GM19455 (cell line): ENCODE measurements around the gene FAM222A.

ENCODE experiments used
- ATAC-seq: cut with Tn5 transposase; IDR thresholded peaks from one replicate; pipeline ENCODE4 v1.9.1; 2021; ENCODE audit not compliant: unreplicated experiment

FAM222A gene

GRCh38 chr12:109770861-109771670, 57.4 kb downstream of the FAM222A start:
- no peak for ATAC-seq

DNA sequence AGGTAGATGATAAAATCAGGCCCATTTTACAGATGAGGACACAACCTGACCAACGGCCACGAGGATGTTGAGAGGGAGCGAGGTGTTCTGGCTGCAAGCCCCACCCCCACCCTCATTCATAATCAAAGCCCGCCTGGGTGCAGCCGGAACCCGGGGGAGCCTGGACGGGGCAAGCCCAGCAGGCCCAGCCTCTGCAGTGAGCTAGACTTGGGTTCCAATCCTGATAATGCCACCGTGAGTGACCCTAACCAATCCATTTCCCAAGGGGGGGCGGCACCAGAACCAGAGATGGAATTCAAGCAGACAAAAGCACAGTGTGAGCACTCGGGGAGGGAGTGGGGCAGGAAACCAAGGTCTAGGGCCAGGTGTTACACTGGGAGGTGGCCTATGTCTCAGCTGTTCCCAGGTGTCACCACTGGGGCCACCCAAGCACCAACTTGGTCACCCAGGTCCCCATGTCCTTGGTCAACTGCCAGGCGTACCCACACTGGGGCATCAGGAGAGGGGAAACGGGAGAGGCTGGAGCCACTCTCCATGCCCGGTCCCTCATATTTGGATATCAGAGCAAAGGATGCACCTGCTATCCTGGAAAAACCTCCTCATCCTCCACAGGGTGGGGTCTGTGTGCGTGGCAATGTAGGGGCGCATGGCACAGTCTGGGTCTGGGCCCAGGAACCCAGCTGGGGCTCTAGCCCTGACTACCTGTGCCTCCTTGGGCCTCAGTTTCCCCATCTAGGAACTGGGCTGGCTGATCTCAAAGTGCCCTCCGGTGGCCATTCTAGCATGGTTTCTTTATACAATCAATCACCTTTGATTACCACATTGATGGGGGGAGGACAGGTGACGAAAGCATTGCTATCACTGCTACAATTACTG, 58.4 kb downstream of the FAM222A start:
- ATAC-seq: no peak

- no peak for ATAC-seq
Observed at GRCh38 chr12:109772622-109773321, 59.1 kb downstream of the FAM222A start.

DNA sequence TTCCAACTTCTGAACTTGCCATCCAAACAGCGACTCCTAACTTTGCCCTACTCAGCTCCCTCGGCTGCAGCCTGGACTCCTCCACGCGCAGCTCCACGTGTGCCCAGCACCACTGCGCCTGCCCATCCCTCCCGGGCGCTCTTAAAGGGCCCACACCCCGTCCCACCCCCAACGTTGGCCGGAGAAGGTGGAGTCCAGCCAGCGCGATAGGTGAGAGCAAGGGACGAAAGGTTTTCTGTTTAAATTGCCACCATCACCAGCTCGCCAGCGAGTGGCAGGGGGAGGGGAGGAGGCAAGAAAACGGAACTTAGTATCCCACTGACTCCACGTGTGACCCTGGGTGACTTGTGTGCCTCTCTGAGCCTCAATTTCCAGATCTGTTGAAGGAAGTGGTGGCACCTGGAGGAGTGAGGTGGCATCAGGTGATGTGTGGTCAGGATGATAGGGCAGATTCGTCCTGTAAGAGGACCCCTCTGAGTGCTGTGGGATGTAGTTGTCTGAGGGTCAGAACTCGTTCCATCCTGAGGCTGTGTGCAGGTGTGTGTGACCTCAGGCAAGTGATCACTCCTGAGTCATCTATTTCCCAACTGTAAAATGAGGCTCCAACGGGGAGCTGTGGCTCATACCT, 59.9 kb downstream of the FAM222A start:
- no peak for ATAC-seq

DNA sequence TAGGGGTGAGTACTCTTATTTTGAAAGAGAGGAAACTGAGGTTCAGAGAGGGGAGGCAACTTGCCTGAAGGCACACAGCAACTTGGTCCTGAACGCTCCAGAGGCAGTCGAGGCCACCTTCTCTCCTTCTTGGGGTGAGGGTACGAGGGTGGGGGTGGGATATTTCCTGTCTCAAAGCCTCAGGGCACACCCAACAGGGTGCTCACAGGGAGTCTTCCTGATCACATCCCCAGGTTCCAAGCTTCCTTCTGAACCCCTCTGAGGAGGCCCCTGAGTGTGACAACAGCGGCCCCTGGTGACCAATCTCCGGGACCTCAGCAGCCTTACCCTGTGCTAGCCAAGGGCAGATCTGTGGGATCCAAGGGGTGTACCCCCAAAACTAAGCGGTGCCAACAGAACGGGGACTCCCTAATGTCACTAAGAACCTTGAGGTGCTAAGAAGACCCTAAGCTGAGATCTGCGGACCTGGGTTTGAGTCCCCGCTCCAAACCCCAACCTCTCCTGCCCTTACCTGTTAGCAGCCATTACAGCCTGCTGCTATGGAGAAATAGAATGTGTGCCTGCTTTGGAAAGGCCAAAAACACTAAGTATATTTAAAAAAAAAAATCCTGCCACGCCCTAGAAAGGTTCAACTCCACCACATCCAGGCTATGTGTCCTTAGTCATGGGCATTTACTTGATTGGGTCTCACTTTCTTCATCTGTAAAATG, 61.7 kb downstream of the FAM222A start:
- ATAC-seq: no peak

DNA sequence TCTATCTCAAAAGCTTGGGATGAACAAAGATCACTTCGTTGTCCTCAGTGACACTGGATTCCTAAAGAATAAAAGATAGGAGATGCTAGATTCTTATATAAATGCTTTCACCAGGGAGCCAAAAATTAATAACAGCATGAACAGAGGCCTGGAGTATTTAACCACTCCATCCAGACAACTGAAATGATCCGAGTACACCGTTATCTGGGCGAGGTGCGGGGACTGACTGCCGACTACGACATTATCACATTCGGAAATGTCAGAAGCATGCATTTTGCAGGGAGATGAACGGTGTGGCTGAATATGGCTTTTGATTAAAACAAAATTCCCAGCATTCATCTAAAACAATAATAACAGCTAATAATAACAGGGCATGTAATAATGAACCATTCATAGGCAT, 63.0 kb downstream of the FAM222A start:
- no peak for ATAC-seq

DNA sequence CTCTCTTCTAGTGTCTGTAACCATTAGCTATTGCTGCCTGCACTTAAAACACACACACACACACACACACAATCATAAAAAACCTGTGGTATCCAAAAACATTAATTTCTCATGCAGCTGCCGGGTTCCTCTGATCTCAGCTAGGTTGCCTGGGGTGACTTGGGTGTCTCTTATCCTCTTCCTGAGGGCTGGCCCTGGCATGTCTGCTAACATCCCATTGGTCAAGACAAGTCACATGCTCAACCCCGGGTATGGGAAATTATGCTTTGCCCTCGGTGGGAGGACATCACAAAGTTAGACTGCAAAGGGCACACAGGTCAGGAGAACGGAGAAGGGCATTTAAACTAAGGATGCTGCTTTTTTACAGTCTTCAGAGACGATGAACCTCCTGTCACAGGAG, 63.9 kb downstream of the FAM222A start:
- ATAC-seq: no peak

DNA sequence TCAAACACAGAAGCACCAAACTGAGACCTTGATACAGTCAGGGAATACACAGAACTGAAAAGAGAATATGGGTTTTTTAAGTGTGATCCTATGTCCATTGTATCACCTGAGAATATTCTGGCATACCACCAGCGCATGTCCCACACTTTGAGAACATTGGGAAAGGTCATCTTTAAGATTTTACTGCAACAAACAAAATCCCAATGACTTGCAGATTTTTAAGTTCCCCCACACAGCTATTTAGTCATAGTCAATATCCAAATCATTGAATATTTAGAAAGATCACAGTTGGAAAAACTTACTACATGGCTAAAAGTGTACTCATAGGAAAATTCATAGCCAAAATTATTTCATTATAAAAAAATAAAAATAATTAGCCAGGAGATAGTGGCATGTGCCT, 65.1 kb downstream of the FAM222A start:
- ATAC-seq: no peak

DNA sequence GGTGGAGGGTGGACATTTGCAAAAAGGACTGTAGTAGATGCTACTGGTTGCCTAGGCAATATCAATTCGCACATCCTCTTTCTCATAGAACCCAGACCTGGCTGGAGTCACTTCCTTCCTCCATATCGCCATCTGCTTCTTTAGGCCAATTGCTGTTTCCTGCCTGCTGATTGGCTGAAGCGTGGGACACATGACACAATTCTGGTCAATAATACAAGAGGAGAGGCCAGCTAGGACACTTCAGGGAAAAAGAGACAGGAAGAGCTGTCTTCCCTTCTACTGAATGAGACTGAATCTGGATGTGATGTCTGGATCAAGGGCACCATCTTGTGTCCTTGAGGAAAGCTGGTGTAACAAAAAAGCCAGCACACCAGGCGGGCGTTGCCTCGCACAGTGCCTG, 65.8 kb downstream of the FAM222A start:
- no peak for ATAC-seq

GRCh38 chr12:109781668-109782325, 68.2 kb downstream of the FAM222A start:
- no peak for ATAC-seq

DNA sequence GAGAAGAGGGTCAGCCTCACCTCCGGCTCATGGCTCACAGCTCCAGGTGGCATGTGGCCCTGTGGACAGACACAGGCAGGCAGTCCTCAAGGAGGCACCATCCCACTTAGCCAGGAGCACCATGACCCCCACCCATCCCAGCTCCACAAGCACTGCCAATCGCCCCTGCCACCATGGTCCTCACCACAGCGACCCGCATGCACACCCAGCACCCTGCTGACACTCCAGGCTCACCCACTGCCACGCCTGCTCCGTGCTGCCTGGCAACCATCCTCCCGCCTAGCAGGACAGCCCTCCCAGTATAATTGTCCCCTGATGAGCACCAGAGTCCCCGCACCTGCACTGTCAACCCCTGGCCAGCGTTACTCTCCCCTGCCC, 68.7 kb downstream of the FAM222A start:
- ATAC-seq: no peak

- no peak for ATAC-seq
Observed at GRCh38 chr12:109783135-109783964, 69.7 kb downstream of the FAM222A start.

DNA sequence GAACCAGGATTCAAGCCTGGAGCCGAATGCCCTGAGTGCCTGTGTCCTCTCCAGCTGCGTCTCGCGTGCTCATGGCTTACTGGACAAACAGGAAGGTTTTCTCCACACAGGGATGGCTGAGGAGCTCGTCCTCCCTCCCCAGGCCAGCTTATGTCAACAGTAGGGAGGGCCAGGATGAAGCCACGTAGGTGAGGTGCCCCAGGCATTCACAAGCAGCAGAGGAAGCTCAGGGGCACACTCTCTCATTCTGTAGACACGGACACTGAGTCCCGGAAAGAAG, 70.3 kb downstream of the FAM222A start:
- ATAC-seq: no peak

DNA sequence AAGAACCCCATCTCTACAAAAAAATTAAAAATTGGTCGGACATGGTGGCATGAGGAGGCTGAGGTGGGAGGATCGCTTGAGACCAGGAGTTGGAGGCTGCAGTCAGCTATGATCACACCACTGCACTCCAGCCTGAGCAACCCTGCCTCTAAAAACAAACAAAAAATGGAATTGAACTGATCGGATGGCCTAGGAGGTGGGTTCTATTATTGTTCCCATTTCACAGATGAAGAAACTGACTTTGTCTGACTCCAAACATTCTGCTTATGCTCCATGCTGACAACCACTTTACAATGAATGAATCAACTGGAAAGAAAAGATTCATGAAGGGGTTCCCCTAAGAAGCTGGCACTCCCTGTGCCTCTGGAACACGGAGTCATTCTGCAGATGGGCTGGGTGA, 72.2 kb downstream of the FAM222A start:
- no peak for ATAC-seq

GRCh38 chr12:109786799-109787198, 73.2 kb downstream of the FAM222A start:
- ATAC-seq: no peak

GRCh38 chr12:109789526-109790048, 76.0 kb downstream of the FAM222A start:
- no peak for ATAC-seq

- no peak for ATAC-seq
Observed at GRCh38 chr12:109792992-109793391, 79.4 kb downstream of the FAM222A start.

DNA sequence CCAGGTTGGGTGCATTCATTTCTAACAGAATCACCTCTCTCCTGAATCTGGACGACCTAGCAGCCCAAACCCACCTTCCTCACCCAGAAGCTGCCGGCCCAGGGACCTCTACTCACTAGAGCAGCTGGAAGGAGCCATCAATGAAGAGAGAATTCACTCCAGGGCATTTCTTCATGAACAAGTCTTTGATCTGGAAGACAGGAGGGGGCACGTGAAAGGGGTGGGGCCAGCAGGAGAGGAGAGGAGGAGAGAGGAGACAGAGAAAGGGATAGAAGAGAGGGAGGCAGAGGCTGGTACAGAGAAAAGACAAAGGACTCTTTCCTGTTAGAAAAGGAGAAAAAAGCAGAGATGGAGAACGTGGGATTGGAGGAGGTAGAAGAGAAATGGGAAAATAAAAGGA, 79.8 kb downstream of the FAM222A start:
- ATAC-seq: no peak

DNA sequence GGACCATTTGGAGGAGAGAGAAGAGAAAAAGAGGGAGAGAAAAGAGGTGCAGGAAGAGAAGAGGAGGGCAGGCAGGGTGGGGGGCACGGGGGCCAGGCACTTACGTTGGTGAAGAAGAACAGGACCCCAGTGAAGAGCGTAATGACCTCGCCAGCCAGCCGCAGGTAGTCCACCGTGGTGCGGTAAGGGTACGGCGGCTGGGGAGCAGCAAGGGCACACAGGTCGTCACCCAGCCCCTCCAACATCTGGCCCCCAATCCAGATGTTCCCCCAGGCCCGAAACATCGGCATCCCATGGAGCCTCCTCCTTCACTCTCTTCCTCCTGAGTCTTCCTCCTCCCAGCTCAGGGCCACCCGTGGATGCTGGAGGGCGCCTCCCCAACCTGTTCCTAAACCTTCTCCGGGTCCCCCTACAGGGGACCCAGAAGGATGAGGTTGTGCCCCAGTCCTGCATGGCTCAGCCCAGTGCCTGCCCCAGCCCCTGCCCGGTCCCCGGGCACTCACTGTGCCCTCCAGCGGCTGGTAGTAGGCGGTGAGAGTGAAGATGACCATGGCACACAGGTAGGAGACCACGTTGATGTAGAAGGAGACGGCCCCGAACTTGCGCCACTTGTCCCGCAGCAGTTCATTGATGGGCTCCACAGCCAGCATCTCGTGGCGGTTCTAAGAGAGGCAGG, 80.3 kb downstream of the FAM222A start:
- no peak for ATAC-seq
